ENCODE measurements around the gene CFAP77. TPM values are rescaled to one million over a fixed set of nuclear protein-coding genes. Genes with fewer than 3 reads are reported as not detected.

The CFAP77 gene
- total and polyA plus RNA-seq, 9 of the 15 experiments (the other 6 are each of a cell fraction or from before 2014, with no cell fraction given) = not detected

- no peaks in the 10 kb centered on the region for H3K9me1 ChIP-seq (ENCODE audit: control insufficient read depth, insufficient read depth, low read length)
- CTCF ChIA-PET (ENCODE audit: low intra/inter-chr PET ratio) = no interaction called here
- no peaks in the 10 kb centered on the region for H3K79me2 ChIP-seq (ENCODE audit: control insufficient read depth, insufficient read depth, low read length)
- no peak overlapping the region for H3K4me3 ChIP-seq
- TF ChIP-seq ELF1 (tag; IDR thresholded peaks at IDR 0.05) (no peak), OTX1 (CRISPR knock-in tag; IDR thresholded peaks at IDR 0.05) (no peak), CCNT2 (IDR thresholded peaks at IDR 0.05; ENCODE audit: borderline replicate concordance, extremely low read depth, insufficient read length, low read depth, low read length) (no peak)
- H4K20me1 ChIP-seq (replicated peaks; ENCODE audit: control insufficient read depth, insufficient read depth, low read length) = peaks cover 5% of the 10 kb centered on the region; the same call in 1 of the 2 replicates
- no peak overlapping the region for H3K4me2 ChIP-seq (ENCODE audit: insufficient read depth, low read length)
- H3K9me3 ChIP-seq (replicated peaks; ENCODE audit: control insufficient read depth, insufficient read depth, low read depth, low read length) = no peaks in the 10 kb centered on the region
- 2% methylated on average over 8 of the region's 8 CpGs for WGBS (ENCODE audit: insufficient coverage, low coverage, missing lambda C conversion rate)
- no peak for DNase-seq (ENCODE audit: extremely low read depth in 1 of 4, low spot score in 3 of 4)
- H3K27me3 ChIP-seq (ENCODE audit: control insufficient read depth in 2 of 2, insufficient read depth in 2 of 2, low read length in 2 of 2) = peaks cover 64 to 77% of the 10 kb centered on the region in 2 experiments
- BruUV-seq (replicated peaks) = no TSS peak
- no peak for FAIRE-seq
- H2AFZ ChIP-seq (ENCODE audit: low read depth, low read length) = no peak overlapping the region
- intact Hi-C loops (cut with micrococcal nuclease) (no loop called here), in situ Hi-C loops (cut with MboI) (no loop called here)
- POLR2A ChIA-PET = interaction anchor here (0.6 kb wide), 1 partner anchor 8 kb away, joined by 4 read pairs; no protein-coding TSS in a partner anchor
- H3K27ac ChIP-seq (ENCODE audit: extremely low read depth, low read depth, low read length) = no peak overlapping the region
- no peaks in the 10 kb centered on the region for H3K36me3 ChIP-seq (ENCODE audit: control insufficient read depth, insufficient read depth, low read length)
- ATAC-seq = peak; percentile 79
- H3K9ac ChIP-seq (ENCODE audit: insufficient read depth in 1 of 2, low read depth in 2 of 2, low read length in 2 of 2) = no peak overlapping the region
- no peaks in the 10 kb centered on the region for H3K4me1 ChIP-seq (replicated peaks in 1 of 2; ENCODE audit: control insufficient read depth in 2 of 2, insufficient read depth in 2 of 2, low read length in 2 of 2)
Observed at GRCh38 chr9:132458432-132458831, 48.4 kb downstream of the CFAP77 start.

- no peaks in the 10 kb centered on the region for H3K79me2 ChIP-seq (ENCODE audit: control insufficient read depth, insufficient read depth, low read length)
- H2AFZ ChIP-seq (ENCODE audit: low read depth, low read length) = no peak overlapping the region
- no peak for DNase-seq (ENCODE audit: extremely low read depth in 1 of 4, low spot score in 3 of 4)
- ChIA-PET POLR2A (no interaction called here), CTCF (ENCODE audit: low intra/inter-chr PET ratio) (no interaction called here)
- in situ Hi-C loops (cut with MboI) (no loop called here), intact Hi-C loops (cut with micrococcal nuclease) (no loop called here)
- 3% methylated on average over 7 of the region's 7 CpGs for WGBS (ENCODE audit: insufficient coverage, low coverage, missing lambda C conversion rate)
- peaks cover 11% of the 10 kb centered on the region; the same call in 1 of the 2 replicates for H4K20me1 ChIP-seq (replicated peaks; ENCODE audit: control insufficient read depth, insufficient read depth, low read length)
- ATAC-seq = no peak
- H3K9ac ChIP-seq (ENCODE audit: insufficient read depth in 1 of 2, low read depth in 2 of 2, low read length in 2 of 2) = no peak overlapping the region
- no peaks in the 10 kb centered on the region for H3K4me1 ChIP-seq (replicated peaks in 1 of 2; ENCODE audit: control insufficient read depth in 2 of 2, insufficient read depth in 2 of 2, low read length in 2 of 2)
- no peaks in the 10 kb centered on the region for H3K36me3 ChIP-seq (ENCODE audit: control insufficient read depth, insufficient read depth, low read length)
- H3K27me3 ChIP-seq (ENCODE audit: control insufficient read depth in 2 of 2, insufficient read depth in 2 of 2, low read length in 2 of 2) = peaks cover 55 to 79% of the 10 kb centered on the region in 2 experiments
- no TSS peak for BruUV-seq (replicated peaks)
- FAIRE-seq = peak; percentile 48
- no peaks in the 10 kb centered on the region for H3K9me1 ChIP-seq (ENCODE audit: control insufficient read depth, insufficient read depth, low read length)
- no peak overlapping the region for H3K4me2 ChIP-seq (ENCODE audit: insufficient read depth, low read length)
- no peak overlapping the region for H3K4me3 ChIP-seq
- H3K27ac ChIP-seq (ENCODE audit: extremely low read depth, low read depth, low read length) = no peak overlapping the region
- H3K9me3 ChIP-seq (replicated peaks; ENCODE audit: control insufficient read depth, insufficient read depth, low read depth, low read length) = no peaks in the 10 kb centered on the region
- TF ChIP-seq RBM39 (optimal IDR thresholded peaks at IDR 0.05; ENCODE audit: low read depth, low read length) = no peak
- TF ChIP-seq YY1 (IDR thresholded peaks at IDR 0.05; ENCODE audit: borderline replicate concordance in 1 of 3, control insufficient read depth in 1 of 3, extremely low read depth in 1 of 3, insufficient read depth in 3 of 3, insufficient read length in 1 of 3, insufficient replicate concordance in 2 of 3, low read depth in 1 of 3, low read length in 2 of 3) = no peak
- no peak for TF ChIP-seq KAT8 (IDR thresholded peaks at IDR 0.05; ENCODE audit: low read depth)
- no peak for TF ChIP-seq XRCC4 (IDR thresholded peaks at IDR 0.05; ENCODE audit: extremely low read depth, insufficient read depth, insufficient read length)
- no peak for TF ChIP-seq HCFC1 (IDR thresholded peaks at IDR 0.05; ENCODE audit: low read depth, low read length)
- TF ChIP-seq ZNF561 (CRISPR knock-in tag; conservative IDR thresholded peaks at IDR 0.05) = no peak
- TF ChIP-seq THRB (CRISPR knock-in tag; conservative IDR thresholded peaks at IDR 0.05) = peak; percentile 40; the same call in 1 of the 2 replicates
- TF ChIP-seq ZNF197 (CRISPR knock-in tag; IDR thresholded peaks at IDR 0.05; ENCODE audit: low read depth) = no peak
- TF ChIP-seq PHF20 (IDR thresholded peaks at IDR 0.05; ENCODE audit: partially characterized antibody) = peak; percentile 29
- no peak for TF ChIP-seq CXXC5 (CRISPR knock-in tag; IDR thresholded peaks at IDR 0.05)
- TF ChIP-seq SETDB1 (IDR thresholded peaks at IDR 0.05; ENCODE audit: low read length) = no peak
Observed at GRCh38 chr9:132459661-132460060, 49.6 kb downstream of the CFAP77 start.

All from K562 (cell line).